Endodermal cell (in vitro differentiated cells): ENCODE data around the gene ZBTB7B. TPM values are rescaled to one million over a fixed set of nuclear protein-coding genes. Genes with fewer than 3 reads are reported as not detected.
"Not testable (repeated sequence)": the region's sequence is repeated elsewhere in the genome, so short reads cannot be mapped to it uniquely, and the experiment has no call there.

ENCODE experiments used
- DNase-seq: peaks from one replicate; pipeline ENCODE4 v3.0.0-alpha.2; 2017
- H3K27ac ChIP-seq: 2 replicates; pipeline ENCODE4 v1.5.1; 2013; ENCODE audit warnings: mild to moderate bottlenecking, low read depth, low read length, moderate library complexity
- H3K27me3 ChIP-seq: 2 replicates; pipeline ENCODE4 v1.6.1; 2013; ENCODE audit warnings: mild to moderate bottlenecking, low read length, moderate library complexity; ENCODE audit not compliant: insufficient read depth, control insufficient read depth, poor library complexity, severe bottlenecking
- H3K36me3 ChIP-seq: 2 replicates; pipeline ENCODE4 v1.7.0; 2013; ENCODE audit warnings: mild to moderate bottlenecking, low read length, moderate library complexity; ENCODE audit not compliant: control insufficient read depth, insufficient read depth
- H3K4me1 ChIP-seq: one replicate; pipeline ENCODE4 v1.7.0; 2013; ENCODE audit warnings: low read length; ENCODE audit not compliant: control insufficient read depth, insufficient read depth
- H3K4me3 ChIP-seq: 2 replicates; pipeline ENCODE4 v1.5.1; 2013; ENCODE audit warnings: mild to moderate bottlenecking, low read length, moderate library complexity
- H3K9ac ChIP-seq: 2 replicates; pipeline ENCODE4 v1.6.1; 2013; ENCODE audit warnings: mild to moderate bottlenecking, low read length, moderate library complexity; ENCODE audit not compliant: poor library complexity, severe bottlenecking; ENCODE audit errors: extremely low read depth
- H3K9me3 ChIP-seq: 2 replicates; pipeline ENCODE4 v1.6.1; 2013; ENCODE audit warnings: mild to moderate bottlenecking, low read length, moderate library complexity; ENCODE audit not compliant: control insufficient read depth
- H3K27ac Mint-ChIP-seq: 2 replicates; pipeline ENCODE4 v1.8.0; 2020; ENCODE audit warnings: mixed read lengths
- H3K27me3 Mint-ChIP-seq: 2 replicates; pipeline ENCODE4 v1.8.0; 2021; ENCODE audit warnings: mild to moderate bottlenecking, mixed read lengths; ENCODE audit not compliant: insufficient read depth
- H3K36me3 Mint-ChIP-seq: 2 replicates; pipeline ENCODE4 v1.8.0; 2020; ENCODE audit warnings: low read depth, mixed read lengths
- H3K4me1 Mint-ChIP-seq: 2 replicates; pipeline ENCODE4 v1.8.0; 2020; ENCODE audit warnings: mixed read lengths
- H3K4me3 Mint-ChIP-seq: 2 replicates; pipeline ENCODE4 v1.8.0; 2020; ENCODE audit warnings: mild to moderate bottlenecking, moderate library complexity, mixed read lengths
- H3K9me3 Mint-ChIP-seq: 2 replicates; pipeline ENCODE4 v1.8.0; 2020; ENCODE audit warnings: mild to moderate bottlenecking, mixed read lengths
- CTCF ChIP-seq: fragments of 200-600 bp; sonication (generic); conservative IDR thresholded peaks from 2 replicates; pipeline ENCODE4 v1.5.0; 2021; ENCODE audit warnings: antibody characterized with exemption, mild to moderate bottlenecking
- WGBS, 2 experiments: methylation state at CpG; one replicate each; pipeline versions ENCODE4 v1.1.5 to v1.1.7; 2013; ENCODE audit warnings: missing lambda C conversion rate in 2 of 2, mixed read lengths in 1 of 2; ENCODE audit not compliant: insufficient coverage in 1 of 2, insufficient read length in 1 of 2; 5-methylcytosine and 5-hydroxymethylcytosine counted together
- total RNA-seq, 2 donors: library from RNA; stranded (reverse); fragmentation: NEBNext Ultra II Directional in 1 of 2; extraction: Animal tissue kit (Norgen Biotek cat#: 25700) in 1 of 2; gene quantifications; 2 replicates in 1 of 2; 3 replicates in 1 of 2; pipeline ENCODE4 v1.2.1, GENCODE V29; 2021

The ZBTB7B gene
- total RNA-seq, 2 donors from 2014 or later: 21.2 to 23.3 TPM

GRCh38 chr1:154983776-154984466, 18.7 kb upstream of the ZBTB7B start:
- WGBS, 2 experiments: 9 to 22% methylated on average over 13 to 17 of the region's 17 CpGs
- H3K36me3 ChIP-seq: peaks cover 46% of the 10 kb centered on the region
- no peak overlapping the region for H3K27ac Mint-ChIP-seq

DNA sequence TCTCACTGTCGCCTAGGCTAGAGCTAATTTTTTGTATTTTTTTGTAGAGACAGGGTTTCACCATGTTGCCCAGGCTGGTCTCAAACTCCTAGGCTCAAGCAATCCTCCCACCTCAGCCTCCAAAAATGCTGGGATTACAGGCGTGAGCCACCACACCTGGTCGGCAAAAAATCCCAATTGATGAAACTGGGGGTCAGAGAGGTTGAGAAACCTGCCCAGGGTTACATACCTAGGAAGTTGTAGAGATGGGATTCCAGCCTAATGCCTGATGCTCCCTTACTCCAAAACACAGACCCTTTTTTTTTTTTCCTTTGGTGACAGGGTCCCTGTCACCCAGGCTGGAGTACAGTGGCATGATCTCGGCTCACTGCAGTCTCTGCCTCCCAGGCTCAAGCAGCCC, 15.9 kb upstream of the ZBTB7B start:
- H3K27ac Mint-ChIP-seq, H3K27me3 Mint-ChIP-seq, H3K4me1 ChIP-seq, H3K9me3 Mint-ChIP-seq, H3K27ac ChIP-seq, H3K9me3 ChIP-seq, H3K4me1 Mint-ChIP-seq, H3K4me3 ChIP-seq, DNase-seq, H3K27me3 ChIP-seq, H3K9ac ChIP-seq, H3K4me3 Mint-ChIP-seq: not testable (repeated sequence)
- peaks cover 41% of the 10 kb centered on the region for H3K36me3 Mint-ChIP-seq
- WGBS, 2 experiments: 90 to 97% methylated on average over 2 to 4 of the region's 4 CpGs
- peaks cover 42% of the 10 kb centered on the region for H3K36me3 ChIP-seq

More at GRCh38 chr1:154983776-154984466, 18.7 kb upstream of the ZBTB7B start:
- TF ChIP-seq CTCF: no peak
- Mint-ChIP-seq H3K4me3 (no peak overlapping the region), H3K36me3 (peaks cover 46% of the 10 kb centered on the region), H3K4me1 (peaks cover 4% of the 10 kb centered on the region), H3K9me3 (no peaks in the 10 kb centered on the region), H3K27me3 (no peaks in the 10 kb centered on the region)
- no peaks in the 10 kb centered on the region for H3K4me1 ChIP-seq
- peak overlapping the region; percentile 94 for H3K4me3 ChIP-seq
- no peaks in the 10 kb centered on the region for H3K27me3 ChIP-seq
- DNase-seq: no peak
- no peaks in the 10 kb centered on the region for H3K9me3 ChIP-seq
- H3K27ac ChIP-seq: peak overlapping the region; percentile 50
- peak overlapping the region; percentile 80 for H3K9ac ChIP-seq

DNA sequence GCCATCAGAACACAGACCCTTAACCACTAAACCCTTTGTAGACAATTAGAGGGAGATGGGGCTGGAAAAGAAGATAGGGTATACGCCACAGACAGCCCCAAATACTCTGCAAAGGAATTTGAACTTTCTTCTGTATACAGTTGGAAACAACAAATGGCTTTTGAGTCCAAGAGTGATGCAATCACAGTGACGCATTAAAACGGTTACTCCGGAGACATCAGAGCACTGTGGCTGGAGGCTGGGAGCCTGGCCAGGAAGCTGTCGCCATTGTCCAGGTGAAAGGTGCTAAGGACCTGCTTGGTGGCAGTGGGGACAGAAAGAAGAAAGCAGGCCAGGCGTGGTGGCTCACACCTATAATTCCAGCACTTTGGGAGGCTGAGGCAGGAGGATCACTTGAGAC, 15.3 kb upstream of the ZBTB7B start:
- H3K9ac ChIP-seq: no peak overlapping the region
- H3K9me3 ChIP-seq: no peaks in the 10 kb centered on the region
- no peak overlapping the region for H3K4me3 Mint-ChIP-seq
- peaks cover 42% of the 10 kb centered on the region for H3K36me3 ChIP-seq
- no peaks in the 10 kb centered on the region for H3K9me3 Mint-ChIP-seq
- no peak for TF ChIP-seq CTCF
- no peak overlapping the region for H3K27ac Mint-ChIP-seq
- H3K27me3 ChIP-seq: no peaks in the 10 kb centered on the region
- no peak overlapping the region for H3K27ac ChIP-seq
- H3K27me3 Mint-ChIP-seq: no peaks in the 10 kb centered on the region
- no peaks in the 10 kb centered on the region for H3K4me1 ChIP-seq
- 93 to 100% methylated on average over 4 to 6 of the region's 6 CpGs for WGBS, 2 experiments
- no peak overlapping the region for H3K4me3 ChIP-seq
- no peak for DNase-seq
- peaks cover 4% of the 10 kb centered on the region for H3K4me1 Mint-ChIP-seq
- H3K36me3 Mint-ChIP-seq: peaks cover 39% of the 10 kb centered on the region
